ENCODE data around the gene RNF141.
A peak's percentile ranks its signal among the peaks of the same experiment; 100 is the strongest.

The RNF141 gene

DNA sequence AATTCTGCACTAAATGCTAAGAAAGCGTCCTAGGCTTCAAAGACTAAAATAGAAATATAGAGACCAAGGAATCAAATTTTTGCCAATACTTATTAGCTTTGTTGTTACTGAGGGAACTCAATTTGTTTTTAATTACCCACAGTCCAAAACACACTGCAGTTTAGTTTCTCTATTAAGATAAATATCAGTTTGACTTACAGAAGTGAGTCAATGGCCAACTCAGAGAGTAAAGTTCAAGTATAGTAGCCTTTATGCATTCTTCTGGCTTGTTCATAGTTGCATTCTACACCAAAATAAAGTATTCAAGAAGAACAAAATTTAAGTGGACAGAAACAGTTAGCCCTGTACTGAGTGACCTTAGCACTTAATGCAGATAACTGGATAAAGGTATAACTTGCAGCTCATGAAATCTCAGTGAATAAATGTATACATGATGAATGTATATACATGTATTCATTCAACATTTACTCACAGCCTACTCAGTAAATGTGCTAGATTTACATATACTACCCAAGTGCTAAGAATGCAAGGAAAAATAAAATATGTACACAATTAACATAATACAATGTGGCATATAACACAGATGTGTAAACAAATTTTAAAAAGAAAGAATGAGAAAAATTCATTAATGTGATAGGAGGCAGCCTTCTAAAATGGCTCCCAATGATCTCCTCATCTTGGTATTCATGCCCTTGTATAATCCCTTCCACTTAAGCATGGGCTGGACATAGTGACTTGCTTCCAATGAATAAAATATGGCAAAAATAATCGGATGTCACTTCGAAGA, 9.7 kb upstream of the RNF141 start:
- TF ChIP-seq, protein P1, sequence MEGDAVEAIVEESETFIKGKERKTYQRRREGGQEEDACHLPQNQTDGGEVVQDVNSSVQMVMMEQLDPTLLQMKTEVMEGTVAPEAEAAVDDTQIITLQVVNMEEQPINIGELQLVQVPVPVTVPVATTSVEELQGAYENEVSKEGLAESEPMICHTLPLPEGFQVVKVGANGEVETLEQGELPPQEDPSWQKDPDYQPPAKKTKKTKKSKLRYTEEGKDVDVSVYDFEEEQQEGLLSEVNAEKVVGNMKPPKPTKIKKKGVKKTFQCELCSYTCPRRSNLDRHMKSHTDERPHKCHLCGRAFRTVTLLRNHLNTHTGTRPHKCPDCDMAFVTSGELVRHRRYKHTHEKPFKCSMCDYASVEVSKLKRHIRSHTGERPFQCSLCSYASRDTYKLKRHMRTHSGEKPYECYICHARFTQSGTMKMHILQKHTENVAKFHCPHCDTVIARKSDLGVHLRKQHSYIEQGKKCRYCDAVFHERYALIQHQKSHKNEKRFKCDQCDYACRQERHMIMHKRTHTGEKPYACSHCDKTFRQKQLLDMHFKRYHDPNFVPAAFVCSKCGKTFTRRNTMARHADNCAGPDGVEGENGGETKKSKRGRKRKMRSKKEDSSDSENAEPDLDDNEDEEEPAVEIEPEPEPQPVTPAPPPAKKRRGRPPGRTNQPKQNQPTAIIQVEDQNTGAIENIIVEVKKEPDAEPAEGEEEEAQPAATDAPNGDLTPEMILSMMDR (IDR thresholded peaks at IDR 0.05; ENCODE audit: insufficient read depth, low read depth, low read length, missing control alignments) = no peak
- no peak for DNase-seq (ENCODE audit: low read depth)
- no peak overlapping the region for H3K4me3 ChIP-seq (ENCODE audit: low read depth, low read length)

DNA sequence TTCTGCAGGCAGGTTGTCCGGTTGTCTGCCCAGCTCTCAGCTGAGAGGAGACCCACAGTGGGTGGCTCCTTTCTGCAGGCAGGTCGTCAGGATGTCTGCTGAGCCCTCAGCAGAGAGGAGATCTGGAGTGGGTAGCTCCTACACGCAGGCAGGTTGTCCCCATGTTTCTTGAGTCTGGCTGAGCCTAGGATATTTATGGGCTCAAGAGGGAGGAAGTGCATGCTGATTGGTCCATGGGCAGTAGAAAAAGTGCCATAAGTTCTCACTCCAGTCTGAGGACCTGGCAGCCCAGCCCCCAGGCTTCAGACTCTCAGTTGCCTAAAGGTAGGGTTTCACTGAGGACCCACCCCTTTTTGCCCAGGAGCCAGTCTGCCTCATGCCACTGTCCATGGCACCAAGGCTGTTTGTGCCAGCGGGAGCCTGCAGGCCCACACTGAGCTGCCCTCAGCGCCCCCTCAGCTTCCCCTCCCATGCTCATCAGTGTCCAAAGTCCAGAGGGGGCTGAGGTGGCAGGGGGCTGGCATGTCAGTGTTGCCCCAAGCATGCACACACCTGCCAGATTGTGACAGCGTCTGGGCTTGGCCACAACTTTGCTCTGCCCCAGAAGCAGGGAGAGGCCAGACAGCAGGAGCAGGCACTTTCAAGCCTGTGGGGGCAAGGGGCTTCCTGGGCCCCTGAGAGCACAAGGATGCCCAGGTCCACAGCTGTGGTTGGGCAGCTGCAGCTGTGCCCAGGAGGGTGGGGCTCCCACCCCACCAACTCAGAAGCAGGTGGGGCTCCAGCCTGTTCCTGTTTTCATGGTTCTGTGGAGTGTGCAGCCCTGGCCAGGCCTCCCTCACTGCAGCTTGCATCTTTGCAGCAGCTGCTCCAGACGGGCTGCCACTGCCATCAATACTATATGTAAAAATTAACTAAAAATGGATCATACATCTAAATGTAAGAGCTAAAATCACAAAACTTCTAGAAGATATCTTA, 3.8 kb upstream of the RNF141 start:
- TF ChIP-seq, protein P1 (IDR thresholded peaks at IDR 0.05; ENCODE audit: insufficient read depth, low read depth, low read length, missing control alignments) = no peak
- H3K4me3 ChIP-seq (ENCODE audit: low read depth, low read length) = no peak overlapping the region
- DNase-seq (ENCODE audit: low read depth) = peak; percentile 9

DNA sequence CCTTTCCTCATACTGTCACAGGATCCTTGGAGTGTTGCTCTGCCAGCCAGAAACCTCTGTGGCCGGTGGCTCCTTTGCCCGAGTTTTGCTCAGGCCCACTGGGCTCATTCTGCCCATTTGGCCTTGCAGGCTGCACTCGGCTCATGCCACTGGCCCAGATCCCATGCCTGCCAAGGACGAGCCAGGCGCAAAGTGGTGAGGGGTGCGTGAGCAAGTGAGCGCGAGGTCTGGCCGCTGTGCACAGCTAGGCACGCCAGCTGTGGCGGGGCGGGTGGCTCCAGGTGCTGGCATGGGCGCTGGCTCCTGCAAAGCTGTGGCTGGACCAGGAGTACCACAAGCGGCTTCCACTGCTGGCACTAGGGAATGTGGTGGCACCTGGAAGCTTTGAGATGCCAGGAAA, 2.8 kb upstream of the RNF141 start:
- no peak overlapping the region for H3K4me3 ChIP-seq (ENCODE audit: low read depth, low read length)
- TF ChIP-seq, protein P1 (IDR thresholded peaks at IDR 0.05; ENCODE audit: insufficient read depth, low read depth, low read length, missing control alignments) = no peak
- no peak for DNase-seq (ENCODE audit: low read depth)

DNA sequence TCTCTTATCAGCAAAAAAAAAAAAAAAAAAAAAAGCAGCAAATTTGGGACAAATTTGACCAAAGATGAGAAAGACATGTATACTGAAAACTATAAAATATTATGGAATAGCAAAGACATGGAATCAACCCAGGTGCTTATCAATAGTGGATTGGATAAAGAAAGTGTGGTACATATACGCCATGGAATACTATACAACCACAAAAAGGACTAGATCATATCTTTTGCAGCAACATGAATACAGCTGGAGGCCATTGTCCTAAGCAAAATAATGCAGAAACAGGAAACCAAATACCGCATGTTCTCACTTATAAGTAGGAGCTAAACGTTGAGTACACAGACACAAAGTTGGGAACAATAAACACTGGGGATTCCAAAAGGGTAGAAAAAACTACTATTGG, 1.8 kb upstream of the RNF141 start:
- no peak overlapping the region for H3K4me3 ChIP-seq (ENCODE audit: low read depth, low read length)
- TF ChIP-seq, protein P1 (IDR thresholded peaks at IDR 0.05; ENCODE audit: insufficient read depth, low read depth, low read length, missing control alignments) = no peak
- no peak for DNase-seq (ENCODE audit: low read depth)

DNA sequence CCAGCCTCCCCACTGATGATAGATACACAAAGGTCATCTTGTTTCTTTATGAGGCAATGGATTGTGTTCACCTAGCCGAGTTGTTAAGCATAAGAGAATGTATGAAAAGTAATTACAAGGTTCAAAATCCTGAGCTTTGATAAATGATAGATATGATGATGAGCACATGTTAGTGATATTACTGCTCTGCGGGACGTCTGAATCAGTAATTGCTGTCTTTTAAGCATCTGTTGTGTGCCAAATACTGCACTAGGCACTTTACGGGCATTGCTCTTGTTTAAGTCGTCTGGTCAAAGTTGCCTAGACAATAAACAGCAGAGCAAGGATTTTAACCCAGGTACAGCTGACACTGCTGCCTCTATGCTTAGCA, 559 bp upstream of the RNF141 start:
- TF ChIP-seq, protein P1 (IDR thresholded peaks at IDR 0.05; ENCODE audit: insufficient read depth, low read depth, low read length, missing control alignments) = no peak
- peak overlapping the region; percentile 70 for H3K4me3 ChIP-seq (ENCODE audit: low read depth, low read length)
- no peak for DNase-seq (ENCODE audit: low read depth)

DNA sequence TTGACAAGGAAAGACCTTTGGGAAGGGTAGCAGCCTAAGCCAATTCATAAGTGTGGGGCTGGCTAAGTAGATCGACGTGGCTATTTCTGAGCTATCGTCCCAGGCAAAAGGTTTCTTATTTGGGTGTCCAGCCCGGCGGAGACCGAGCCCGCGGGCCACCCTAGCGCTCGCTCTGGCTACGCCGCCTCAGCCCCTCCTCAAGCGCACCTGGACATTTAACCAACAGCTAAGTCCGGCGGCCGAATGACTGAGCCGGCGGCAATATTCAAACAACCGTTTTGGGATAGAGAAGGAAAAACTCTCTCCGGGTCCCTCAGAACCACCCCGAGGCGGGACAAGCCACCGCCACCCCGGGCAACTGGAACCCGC, 457 bp downstream of the RNF141 start:
- TF ChIP-seq, protein P1 (IDR thresholded peaks at IDR 0.05; ENCODE audit: insufficient read depth, low read depth, low read length, missing control alignments) = no peak

More for the DNA sequence above, 457 bp downstream of the RNF141 start:
- no peak for DNase-seq (ENCODE audit: low read depth)
- H3K4me3 ChIP-seq (ENCODE audit: low read depth, low read length) = peak overlapping the region; percentile 70

Data from GM12865 (cell line).